GM18517 (cell line): ENCODE data around the gene SEMA5A.

ENCODE experiments used
- ATAC-seq: cut with Tn5 transposase; IDR thresholded peaks from one replicate; pipeline ENCODE4 v1.9.1; 2021; ENCODE audit warnings: mild to moderate bottlenecking, moderate library complexity; ENCODE audit not compliant: unreplicated experiment

Gene SEMA5A

GRCh38 chr5:9337928-9338595 is 207.8 kb downstream of the SEMA5A start:
- no peak for ATAC-seq

- no peak for ATAC-seq
Observed at GRCh38 chr5:9335754-9336495, 209.9 kb downstream of the SEMA5A start.

DNA sequence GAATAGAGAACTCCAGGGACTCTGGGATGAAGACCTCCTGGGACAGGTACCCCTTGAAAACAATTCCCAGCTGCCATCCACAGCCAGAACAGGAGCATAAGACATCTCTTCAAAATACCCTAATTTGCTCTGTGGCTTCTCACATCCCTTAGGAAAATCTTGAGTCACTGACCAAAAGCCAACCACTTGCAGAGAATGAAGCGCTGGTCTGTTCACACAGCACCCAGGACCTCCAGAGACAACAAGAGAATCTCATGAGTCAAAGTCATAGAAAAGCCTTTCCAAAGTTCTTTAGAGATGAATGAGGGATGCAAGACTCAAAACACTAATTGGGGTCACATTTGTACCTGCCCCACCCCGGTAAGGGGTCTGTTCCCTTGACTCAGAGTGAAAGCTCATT is 210.6 kb downstream of the SEMA5A start:
- no peak for ATAC-seq

DNA sequence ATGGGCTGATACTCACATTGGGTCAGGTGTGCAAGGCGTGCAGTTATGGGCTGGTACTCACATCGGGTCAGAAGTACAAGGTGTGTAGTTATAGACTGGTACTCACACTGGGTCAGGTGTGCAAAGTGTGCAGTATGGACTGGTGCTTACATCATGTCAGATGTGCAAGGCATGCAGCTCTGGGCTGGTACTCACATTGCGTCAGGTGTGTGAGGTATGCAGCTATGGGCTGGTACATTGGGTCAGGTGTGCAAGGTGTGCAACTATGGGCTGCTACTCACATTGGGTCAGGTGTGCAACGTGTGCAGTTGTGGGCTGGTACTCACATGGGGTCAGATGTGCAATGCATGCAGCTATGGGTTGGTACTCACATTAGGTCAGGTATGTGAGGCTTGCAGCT is 213.8 kb downstream of the SEMA5A start:
- ATAC-seq = no peak

GRCh38 chr5:9331372-9331771 is 214.5 kb downstream of the SEMA5A start:
- ATAC-seq = no peak

GRCh38 chr5:9329125-9329524 is 216.8 kb downstream of the SEMA5A start:
- no peak for ATAC-seq

DNA sequence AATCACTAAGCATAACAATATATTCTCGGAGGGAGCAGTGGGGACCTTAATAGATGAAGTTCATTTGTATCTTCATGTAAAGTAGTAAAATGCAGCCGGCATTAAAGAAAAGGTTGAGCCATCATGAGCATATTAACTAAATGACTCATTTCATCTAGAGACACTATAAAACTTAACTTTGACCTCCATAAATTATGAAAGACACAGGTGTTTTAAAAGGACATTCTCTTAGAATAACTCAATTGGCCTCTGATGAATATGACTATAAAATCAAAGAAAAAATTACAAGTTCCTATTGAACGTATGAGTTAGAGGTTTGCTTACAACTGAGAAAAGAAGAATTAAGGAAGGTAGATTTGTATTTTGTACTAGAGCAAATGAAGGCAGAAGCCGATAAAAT is 220.3 kb downstream of the SEMA5A start:
- no peak for ATAC-seq

DNA sequence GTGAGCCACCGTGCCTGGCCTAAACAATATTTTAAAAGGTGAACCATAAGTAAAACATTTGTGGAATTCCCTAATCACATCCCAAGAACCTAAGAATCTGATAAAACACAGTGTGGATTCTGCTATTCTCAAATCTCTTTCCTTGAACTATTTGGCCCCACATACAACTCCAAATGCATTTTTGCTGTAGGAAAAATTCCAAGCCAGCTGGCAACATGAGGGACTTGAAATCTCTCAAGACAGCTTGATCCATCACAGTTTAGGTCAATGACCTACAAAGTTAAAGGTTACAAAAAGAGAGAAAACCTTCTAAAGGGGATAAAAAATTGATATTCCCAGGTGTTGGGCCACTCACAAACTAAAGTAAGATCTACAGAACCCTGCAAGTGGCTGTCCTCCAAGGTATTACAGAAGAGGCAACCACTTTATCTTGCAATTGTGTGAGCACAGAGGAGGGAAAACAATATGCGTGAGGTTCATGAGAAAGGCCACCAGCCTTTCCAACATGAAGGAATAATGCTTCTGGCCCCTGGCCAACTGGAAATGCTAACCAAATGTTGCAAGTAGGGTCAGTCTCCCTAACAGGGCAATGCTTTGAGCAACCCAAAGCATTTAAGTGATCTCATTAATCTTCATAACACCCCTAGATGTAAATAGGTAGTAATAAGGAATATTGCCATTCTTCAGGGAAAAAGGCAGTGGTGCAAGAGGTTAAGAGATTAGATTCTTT is 221.4 kb downstream of the SEMA5A start:
- no peak for ATAC-seq

- ATAC-seq = no peak
Observed at GRCh38 chr5:9320652-9321051, 225.2 kb downstream of the SEMA5A start.

GRCh38 chr5:9318031-9318430 is 227.8 kb downstream of the SEMA5A start:
- ATAC-seq = no peak

DNA sequence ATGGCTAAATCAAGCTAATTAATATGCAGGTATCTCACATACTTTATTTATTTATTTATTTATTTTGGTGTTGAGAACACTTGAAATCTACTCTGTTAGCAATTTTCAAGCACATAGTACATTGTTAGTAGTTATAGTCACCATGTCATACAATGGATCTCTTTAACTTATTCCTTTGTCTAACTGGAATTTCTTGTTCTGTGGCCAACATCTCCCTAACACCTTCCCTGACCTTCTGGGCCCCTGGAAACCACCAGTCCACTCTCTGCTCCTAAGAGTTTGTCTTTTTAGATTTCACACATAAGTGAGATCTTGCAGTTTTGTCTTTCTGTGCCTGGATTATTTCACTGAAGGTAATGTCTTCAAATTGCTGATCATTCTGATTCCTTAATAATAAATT is 229.1 kb downstream of the SEMA5A start:
- no peak for ATAC-seq

- ATAC-seq = no peak
Observed at GRCh38 chr5:9316041-9316440, 229.8 kb downstream of the SEMA5A start.

GRCh38 chr5:9314558-9314957 is 231.3 kb downstream of the SEMA5A start:
- ATAC-seq = no peak

- ATAC-seq = no peak
Observed at GRCh38 chr5:9313751-9314150, 232.1 kb downstream of the SEMA5A start.

DNA sequence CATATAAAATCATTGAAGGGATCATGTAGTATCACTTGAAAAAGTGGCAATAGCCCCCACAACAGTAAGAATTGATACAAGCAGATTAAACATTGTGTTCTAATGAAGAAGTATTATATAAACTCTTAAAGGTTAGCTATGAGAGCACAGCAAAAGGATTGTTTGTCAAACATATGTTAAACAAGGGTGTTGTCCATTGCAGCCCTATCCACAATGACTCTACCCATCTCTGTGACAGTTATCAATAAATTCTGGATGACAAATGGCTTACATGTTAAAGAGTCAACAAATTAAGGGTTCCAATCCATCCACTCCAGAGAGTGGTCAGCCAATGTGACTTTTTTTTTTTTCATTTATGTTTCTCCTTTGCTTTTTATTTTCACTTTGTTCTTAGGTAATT is 238.7 kb downstream of the SEMA5A start:
- no peak for ATAC-seq

DNA sequence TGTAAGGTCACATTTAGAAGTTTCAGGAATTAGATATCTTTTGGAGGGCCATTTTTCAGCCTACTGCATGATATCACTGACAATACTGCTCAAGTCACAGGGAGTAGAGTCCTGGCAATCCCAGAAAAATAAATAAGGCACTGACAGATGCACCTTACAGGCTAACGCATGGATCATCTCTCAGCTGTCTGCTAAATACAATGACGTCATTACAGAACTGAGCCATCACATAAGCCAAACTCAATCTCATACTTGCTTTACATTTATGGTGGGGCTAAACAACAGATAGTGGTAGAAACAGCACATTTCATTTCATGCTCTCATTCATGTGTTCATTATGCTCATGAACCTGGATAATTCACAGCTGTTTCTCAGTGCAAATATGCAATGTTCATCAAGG is 243.7 kb downstream of the SEMA5A start:
- ATAC-seq = no peak

GRCh38 chr5:9301200-9301599 is 244.7 kb downstream of the SEMA5A start:
- ATAC-seq = no peak

- no peak for ATAC-seq
Observed at GRCh38 chr5:9297134-9297533, 248.7 kb downstream of the SEMA5A start.

DNA sequence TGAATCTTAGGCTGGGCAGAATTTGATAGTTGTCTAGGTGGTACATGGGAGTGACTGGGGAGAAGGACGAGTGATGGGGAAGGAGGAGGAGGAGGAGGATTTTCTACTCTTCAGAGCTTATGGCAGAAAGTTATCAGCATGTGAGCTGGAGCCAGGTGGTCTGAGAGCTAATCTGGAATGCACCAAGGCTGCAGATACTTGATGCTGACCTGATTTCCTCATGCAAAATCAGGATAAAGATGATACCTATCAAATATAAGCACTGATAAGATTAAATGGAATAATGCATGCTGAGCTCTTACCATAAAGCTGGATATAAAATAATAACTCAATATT is 250.4 kb downstream of the SEMA5A start:
- ATAC-seq = no peak

GRCh38 chr5:9294793-9295465 is 250.9 kb downstream of the SEMA5A start:
- no peak for ATAC-seq

DNA sequence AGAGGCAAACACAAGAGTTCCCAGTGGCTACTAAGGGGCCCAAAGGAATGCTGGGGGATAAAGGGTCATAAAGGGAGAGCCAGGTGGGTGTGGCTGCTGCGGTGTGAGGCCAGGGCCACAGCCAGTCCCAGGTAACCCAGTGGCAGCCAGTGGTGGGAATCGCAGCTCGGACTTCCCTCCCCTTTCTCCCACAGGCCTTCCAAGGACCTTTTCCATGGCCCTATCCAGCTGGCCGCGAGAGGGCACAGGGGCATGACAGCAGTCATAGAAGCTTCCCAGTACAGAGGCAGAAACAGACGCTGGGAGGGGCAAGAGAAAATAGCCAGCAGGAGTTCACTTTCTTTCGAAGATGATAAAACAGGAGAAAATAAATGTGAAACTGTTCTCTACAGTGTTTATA is 257.6 kb downstream of the SEMA5A start:
- ATAC-seq = no peak
